H9 (cell line): ENCODE measurements around the gene KIF12. TPM values are rescaled to one million over a fixed set of nuclear protein-coding genes. Genes with fewer than 3 reads are reported as not detected.
A peak's percentile ranks its signal among the peaks of the same experiment; 100 is the strongest.

Source experiments
- DNase-seq: peaks from one replicate; pipeline ENCODE4 v3.0.0-alpha.2; 2017
- H2AFZ ChIP-seq: one replicate; pipeline ENCODE4 v1.6.1; 2013; ENCODE audit warnings: mild to moderate bottlenecking, low read length, control low read depth, moderate library complexity
- H2AK5ac ChIP-seq: 2 replicates; pipeline ENCODE4 v1.6.1; 2013; ENCODE audit warnings: low read length, control low read depth, mixed read lengths; ENCODE audit not compliant: insufficient read length
- H2BK120ac ChIP-seq: one replicate; pipeline ENCODE4 v1.6.1; 2013; ENCODE audit warnings: low read depth, mild to moderate bottlenecking, low read length, control low read depth, inconsistent platforms; ENCODE audit not compliant: poor library complexity, severe bottlenecking
- H2BK12ac ChIP-seq: 2 replicates; pipeline ENCODE4 v1.6.1; 2013; ENCODE audit warnings: low read length, control low read depth, mixed read lengths, low read depth; ENCODE audit not compliant: insufficient read length
- H2BK15ac ChIP-seq: 2 replicates; pipeline ENCODE4 v1.6.1; 2013; ENCODE audit warnings: low read depth, low read length, control low read depth
- H2BK20ac ChIP-seq: one replicate; pipeline ENCODE4 v1.6.1; 2013; ENCODE audit warnings: low read depth, mild to moderate bottlenecking, low read length, control low read depth, inconsistent platforms; ENCODE audit not compliant: poor library complexity, severe bottlenecking
- H2BK5ac ChIP-seq: 2 replicates; pipeline ENCODE4 v1.6.1; 2013; ENCODE audit warnings: low read length, control low read depth, mixed read lengths; ENCODE audit not compliant: insufficient read length
- H3K14ac ChIP-seq: 2 replicates; pipeline ENCODE4 v1.6.1; 2013; ENCODE audit warnings: low read length, control low read depth; ENCODE audit not compliant: insufficient read depth
- H3K18ac ChIP-seq: 2 replicates; pipeline ENCODE4 v1.6.1; 2013; ENCODE audit warnings: low read depth, mild to moderate bottlenecking, mixed read lengths, low read length, control low read depth; ENCODE audit not compliant: insufficient read length
- H3K23ac ChIP-seq: 2 replicates; pipeline ENCODE4 v1.6.1; 2013; ENCODE audit warnings: low read length, control low read depth, mixed read lengths, low read depth; ENCODE audit not compliant: insufficient read length
- H3K23me2 ChIP-seq: 2 replicates; pipeline ENCODE4 v1.6.1; 2013; ENCODE audit warnings: low read depth, mild to moderate bottlenecking, mixed read lengths, low read length, control low read depth; ENCODE audit not compliant: insufficient read length, poor library complexity, severe bottlenecking
- H3K27ac ChIP-seq: 2 replicates; pipeline ENCODE4 v1.5.1; 2013; ENCODE audit warnings: low read length, control low read depth, mixed read lengths, low read depth; ENCODE audit not compliant: insufficient read length
- H3K27me3 ChIP-seq: 2 replicates; pipeline ENCODE4 v1.6.1; 2013; ENCODE audit warnings: low read length, control low read depth, inconsistent platforms; ENCODE audit not compliant: insufficient read depth
- H3K4ac ChIP-seq: 2 replicates; pipeline ENCODE4 v1.6.1; 2013; ENCODE audit warnings: low read depth, mild to moderate bottlenecking, control low read depth, inconsistent platforms, low read length, moderate library complexity
- H3K4me1 ChIP-seq: 2 replicates; pipeline ENCODE4 v1.6.1; 2013; ENCODE audit warnings: low read length, control low read depth, inconsistent platforms; ENCODE audit not compliant: insufficient read depth
- H3K4me2 ChIP-seq: 2 replicates; pipeline ENCODE4 v1.6.1; 2013; ENCODE audit warnings: low read length, control low read depth, mixed read lengths; ENCODE audit not compliant: insufficient read length, insufficient read depth
- H3K56ac ChIP-seq: 2 replicates; pipeline ENCODE4 v1.6.1; 2013; ENCODE audit warnings: low read depth, mild to moderate bottlenecking, mixed read lengths, low read length, control low read depth; ENCODE audit not compliant: insufficient read length
- H3K79me1 ChIP-seq: 2 replicates; pipeline ENCODE4 v1.6.1; 2013; ENCODE audit warnings: low read depth, mild to moderate bottlenecking, moderate library complexity, low read length, control low read depth, inconsistent platforms; ENCODE audit not compliant: insufficient read depth, poor library complexity, severe bottlenecking
- H3K79me2 ChIP-seq: 2 replicates; pipeline ENCODE4 v1.6.1; 2013; ENCODE audit warnings: low read length, control low read depth, inconsistent platforms; ENCODE audit not compliant: insufficient read depth
- H3K9ac ChIP-seq: 2 replicates; pipeline ENCODE4 v1.6.1; 2013; ENCODE audit warnings: low read length, control low read depth, mixed read lengths; ENCODE audit not compliant: insufficient read length; ENCODE audit errors: extremely low read depth
- H3K9me3 ChIP-seq: one replicate; pipeline ENCODE4 v1.6.1; 2013; ENCODE audit warnings: low read depth, low read length, inconsistent platforms; ENCODE audit not compliant: control insufficient read depth
- H3T11ph ChIP-seq: one replicate; pipeline ENCODE4 v1.6.1; 2013; ENCODE audit warnings: mild to moderate bottlenecking, low read length, control low read depth, inconsistent platforms
- H4K20me1 ChIP-seq: one replicate; pipeline ENCODE4 v1.6.1; 2013; ENCODE audit not compliant: control insufficient read depth, insufficient read length, insufficient read depth
- H4K5ac ChIP-seq: 2 replicates; pipeline ENCODE4 v1.6.1; 2013; ENCODE audit warnings: low read depth, mild to moderate bottlenecking, mixed read lengths, low read length, control low read depth; ENCODE audit not compliant: insufficient read length
- H4K8ac ChIP-seq: replicated peaks from 2 replicates; pipeline ENCODE4 v1.6.1; 2013; ENCODE audit warnings: low read length, control low read depth, mixed read lengths, low read depth; ENCODE audit not compliant: insufficient read length
- H4K91ac ChIP-seq: 2 replicates; pipeline ENCODE4 v1.6.1; 2013; ENCODE audit warnings: low read depth, mild to moderate bottlenecking, moderate library complexity, mixed read lengths, low read length, control low read depth; ENCODE audit not compliant: insufficient read length
- H3K27ac Mint-ChIP-seq, 3 experiments: 2 replicates in 2 of 3; 3 replicates in 1 of 3; pipeline ENCODE4 v1.8.0; 2020 to 2021; ENCODE audit warnings: mixed read lengths in 3 of 3, mild to moderate bottlenecking in 1 of 3, moderate library complexity in 1 of 3
- H3K27me3 Mint-ChIP-seq: 2 replicates; pipeline ENCODE4 v1.8.0; 2021; ENCODE audit warnings: low read depth, mild to moderate bottlenecking, moderate library complexity, mixed read lengths
- H3K36me3 Mint-ChIP-seq, 3 experiments: 2 replicates in 2 of 3; 3 replicates in 1 of 3; pipeline ENCODE4 v1.8.0; 2020 to 2021; ENCODE audit warnings: low read depth in 3 of 3, mixed read lengths in 3 of 3; ENCODE audit not compliant: insufficient read depth in 1 of 3
- H3K4me1 Mint-ChIP-seq, 2 experiments: 2 replicates each; pipeline ENCODE4 v1.8.0; 2020; ENCODE audit warnings: mixed read lengths in 2 of 2
- H3K4me3 Mint-ChIP-seq, 2 experiments: 2 replicates in 1 of 2; 3 replicates in 1 of 2; pipeline ENCODE4 v1.8.0; 2020 to 2021; ENCODE audit warnings: mild to moderate bottlenecking in 2 of 2, mixed read lengths in 2 of 2, moderate library complexity in 1 of 2
- H3K9me3 Mint-ChIP-seq, 2 experiments: 2 replicates in 1 of 2; 3 replicates in 1 of 2; pipeline ENCODE4 v1.8.0; 2020; ENCODE audit warnings: mild to moderate bottlenecking in 2 of 2, mixed read lengths in 2 of 2, moderate library complexity in 1 of 2
- CTCF ChIP-seq: fragments of 200-600 bp; sonication (generic); conservative IDR thresholded peaks from 3 replicates; pipeline ENCODE4 v1.8.0; 2021; ENCODE audit warnings: antibody characterized with exemption, mild to moderate bottlenecking
- WGBS: extraction: QIAGEN DNeasy Blood & Tissue Kit; methylation state at CpG from one replicate; pipeline ENCODE4 v1.1.7; 2013; ENCODE audit warnings: missing lambda C conversion rate, low lambda C conversion rate, mixed read lengths; ENCODE audit not compliant: insufficient read length; ENCODE audit errors: extremely low coverage; 5-methylcytosine and 5-hydroxymethylcytosine counted together
- total RNA-seq: library from RNA; stranded (reverse); gene quantifications from 2 replicates; pipeline ENCODE4 v1.2.1, GENCODE V29; 2021

Gene KIF12
- total RNA-seq, 1 experiment from 2014 or later = 3.3 TPM

GRCh38 chr9:114097613-114098020, 1.5 kb downstream of the KIF12 start:
- Mint-ChIP-seq H3K27me3 (peaks cover 60% of the 10 kb centered on the region), H3K27ac (no peak overlapping the region), H3K4me3 (peak overlapping the region; percentile 74 to 77), H3K4me1 (peaks cover 8 to 22% of the 10 kb centered on the region in 2 experiments), H3K36me3 (peaks cover 3 to 11% (median 3%) of the 10 kb centered on the region in 3 experiments; a peak in 6 of 7 replicates), H3K9me3 (peaks cover 8 to 10% of the 10 kb centered on the region in 2 experiments)
- no peak overlapping the region for H3K18ac ChIP-seq
- H2BK120ac ChIP-seq = no peak overlapping the region
- H3K23ac ChIP-seq = no peak overlapping the region
- no peak overlapping the region for H4K91ac ChIP-seq
- WGBS = no CpG with 5 or more reads among the region's 18 CpGs
- no peak overlapping the region for H3K4ac ChIP-seq
- H4K5ac ChIP-seq = no peak overlapping the region
- no peak overlapping the region for H2BK15ac ChIP-seq
- 0 out of 2 replicates have a peak, but pooled peaks cover 2% of the 10 kb centered on the region for H3K4me1 ChIP-seq
- no peak overlapping the region for H3K56ac ChIP-seq
- H3K79me1 ChIP-seq = no peaks in the 10 kb centered on the region
- H3K14ac ChIP-seq = no peak overlapping the region
- H4K8ac ChIP-seq = no peak overlapping the region
- no peak overlapping the region for H2AK5ac ChIP-seq
- H2BK20ac ChIP-seq = no peak overlapping the region
- peaks cover 7% of the 10 kb centered on the region for H3K23me2 ChIP-seq
- H4K20me1 ChIP-seq = no peaks in the 10 kb centered on the region
- H3K27ac ChIP-seq = no peak overlapping the region
- no peak for TF ChIP-seq CTCF
- no peak for DNase-seq
- no peak overlapping the region for H2BK12ac ChIP-seq
- H3K9me3 ChIP-seq = no peaks in the 10 kb centered on the region
- H3K79me2 ChIP-seq = no peaks in the 10 kb centered on the region
- peaks cover 3% of the 10 kb centered on the region; the same call in 1 of the 2 replicates for H3K27me3 ChIP-seq
- H2AFZ ChIP-seq = no peak overlapping the region
- no peak overlapping the region for H3T11ph ChIP-seq
- no peak overlapping the region for H2BK5ac ChIP-seq
- no peak overlapping the region for H3K9ac ChIP-seq
- peak overlapping the region; percentile 30 for H3K4me2 ChIP-seq
